C4-2B (cell line): ENCODE results near the gene CYP4F11.

ENCODE experiments used
- H3K27ac ChIP-seq: fragments of 450-650 bp; 2 replicates; pipeline ENCODE4 v1.5.1; 2017
- CTCF ChIP-seq: fragments of 450-650 bp; conservative IDR thresholded peaks from 2 replicates; pipeline ENCODE4 v1.5.1; 2017; ENCODE audit warnings: mild to moderate bottlenecking
- ZFX ChIP-seq: fragments of 450-650 bp; IDR thresholded peaks from 2 replicates; pipeline ENCODE4 v1.6.1; 2017

CYP4F11 gene

DNA sequence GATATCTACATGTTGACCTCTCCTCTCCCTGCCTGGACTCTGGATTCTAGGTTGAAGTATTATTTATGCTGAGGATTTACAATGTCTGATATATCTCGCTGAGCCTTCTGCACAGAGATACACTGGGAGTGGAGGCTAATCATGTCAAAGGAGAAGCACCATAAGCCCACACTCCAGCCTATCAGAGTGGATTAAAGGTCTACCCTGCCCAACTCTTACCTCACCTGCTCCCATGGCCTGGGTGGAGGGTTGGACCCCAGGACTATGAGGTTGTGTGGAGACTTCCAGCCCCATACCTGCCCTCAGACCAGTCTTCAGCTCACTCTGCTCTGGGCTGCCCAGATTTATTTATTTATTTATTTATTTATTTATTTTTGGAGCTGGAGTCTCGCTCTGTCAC is 29.9 kb upstream of the CYP4F11 start:
- no peak overlapping the region for H3K27ac ChIP-seq
- TF ChIP-seq CTCF = no peak
- no peak for TF ChIP-seq ZFX

DNA sequence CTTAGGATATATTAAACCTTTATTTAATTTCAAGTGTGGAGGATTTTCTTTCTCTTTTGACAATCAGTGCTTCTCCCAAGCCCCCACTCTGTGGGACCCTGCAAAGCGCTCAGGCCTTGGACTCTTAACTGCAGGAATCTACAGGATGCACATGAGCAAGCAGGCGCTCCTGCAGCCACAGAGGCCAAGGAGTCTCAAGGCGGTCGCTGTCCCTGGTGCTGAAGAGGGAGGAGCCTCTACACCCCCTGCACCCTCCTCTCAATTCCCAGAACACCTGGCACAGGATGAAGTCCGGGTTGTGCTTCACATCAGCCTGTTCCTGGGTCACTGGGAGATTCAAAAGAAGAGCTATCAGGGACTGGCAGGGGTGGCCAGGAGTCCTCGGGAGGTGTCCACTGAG is 28.0 kb upstream of the CYP4F11 start:
- no peak for TF ChIP-seq ZFX
- TF ChIP-seq CTCF = no peak
- no peak overlapping the region for H3K27ac ChIP-seq

DNA sequence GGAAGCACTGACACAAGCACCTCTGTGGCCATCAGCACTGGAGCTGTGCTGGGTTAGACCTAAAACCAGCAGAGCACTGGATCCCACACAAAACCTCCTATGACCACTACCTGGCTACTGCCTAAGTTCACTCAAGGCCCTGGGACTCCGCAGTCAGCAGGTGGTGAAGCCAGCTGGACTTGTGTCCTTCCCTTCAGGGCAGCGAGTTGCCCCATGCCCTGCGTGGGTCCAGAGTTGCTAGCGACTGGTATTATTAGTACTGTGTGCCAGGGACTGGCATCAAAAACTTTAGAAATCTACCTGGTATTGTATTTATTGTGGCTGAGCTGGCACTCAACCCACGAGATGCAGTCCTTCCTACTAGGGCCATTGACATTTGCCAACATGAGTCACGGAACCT is 20.5 kb upstream of the CYP4F11 start:
- no peak overlapping the region for H3K27ac ChIP-seq
- TF ChIP-seq CTCF = no peak
- TF ChIP-seq ZFX = no peak

- H3K27ac ChIP-seq = no peak within 1 kb of the TSS
- TF ChIP-seq CTCF (no peak), ZFX (no peak)
These were observed 14.1 kb upstream of the CYP4F11 start, which contains the start of gene OR10H4 for GRCh38 chr19:15948223-15949058. Gene OR10H4 (plus strand): TSS chr19:15949008. CDS start chr19:15949008, 0 bp downstream.

DNA sequence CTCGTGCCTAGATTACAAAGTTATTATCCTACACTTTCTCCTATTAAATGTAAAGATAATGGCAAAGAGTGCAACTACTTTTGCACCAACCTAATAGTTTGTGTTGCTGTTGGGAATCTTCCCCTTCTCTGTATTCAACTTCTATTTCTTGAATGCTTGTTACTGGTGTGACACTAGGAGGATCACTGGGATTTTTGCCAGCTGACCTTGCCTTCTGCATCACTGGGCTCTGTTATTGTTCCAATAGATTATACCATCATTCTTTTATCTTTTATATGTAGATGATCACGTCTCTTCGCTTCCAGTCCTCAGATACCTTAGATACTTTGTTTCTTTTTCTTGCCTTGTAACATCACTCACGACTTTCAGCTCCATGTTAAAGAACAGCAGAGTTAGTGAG is 11.0 kb upstream of the CYP4F11 start:
- TF ChIP-seq ZFX (no peak), CTCF (no peak)
- H3K27ac ChIP-seq = no peak overlapping the region

DNA sequence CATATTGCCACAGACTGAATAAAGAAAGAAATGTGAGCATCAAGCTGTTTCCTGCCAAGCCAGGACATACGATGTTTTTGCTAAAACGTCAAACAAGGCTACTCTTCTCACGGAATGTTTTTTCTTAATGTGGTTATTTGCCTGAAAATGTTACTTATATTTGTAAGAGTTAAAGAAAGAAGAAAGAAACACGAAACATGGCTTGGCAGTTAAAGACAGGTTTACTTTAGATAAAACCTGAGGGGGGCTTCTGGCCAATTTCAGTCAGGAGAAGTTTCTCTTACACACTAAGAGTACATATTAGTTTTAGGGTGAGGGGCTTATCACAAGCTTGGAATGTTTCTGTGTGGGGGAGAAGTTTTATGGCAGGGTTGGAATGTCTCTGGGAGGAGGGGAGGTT is 10.1 kb upstream of the CYP4F11 start:
- TF ChIP-seq ZFX (no peak), CTCF (no peak)
- H3K27ac ChIP-seq = no peak overlapping the region

- no peak overlapping the region for H3K27ac ChIP-seq
- TF ChIP-seq CTCF = no peak
- TF ChIP-seq ZFX = no peak
These were observed 3.4 kb upstream of the CYP4F11 start for GRCh38 chr19:15937771-15938170.
